Eye (tissue), 1 donor: ENCODE measurements around the gene CEP78.
A peak's percentile ranks its signal among the peaks of the same experiment; 100 is the strongest.

Experiments
- DNase-seq: peaks from one replicate; pipeline ENCODE4 v3.0.0-alpha.2; 2015

Gene CEP78

GRCh38 chr9:78291240-78291925 lies 55.5 kb downstream of the CEP78 start:
- DNase-seq = peak; percentile 35

- DNase-seq = no peak
These were observed 56.2 kb downstream of the CEP78 start for GRCh38 chr9:78292026-78292425.

- DNase-seq = no peak
These were observed 57.0 kb downstream of the CEP78 start for GRCh38 chr9:78292716-78293497.

DNA sequence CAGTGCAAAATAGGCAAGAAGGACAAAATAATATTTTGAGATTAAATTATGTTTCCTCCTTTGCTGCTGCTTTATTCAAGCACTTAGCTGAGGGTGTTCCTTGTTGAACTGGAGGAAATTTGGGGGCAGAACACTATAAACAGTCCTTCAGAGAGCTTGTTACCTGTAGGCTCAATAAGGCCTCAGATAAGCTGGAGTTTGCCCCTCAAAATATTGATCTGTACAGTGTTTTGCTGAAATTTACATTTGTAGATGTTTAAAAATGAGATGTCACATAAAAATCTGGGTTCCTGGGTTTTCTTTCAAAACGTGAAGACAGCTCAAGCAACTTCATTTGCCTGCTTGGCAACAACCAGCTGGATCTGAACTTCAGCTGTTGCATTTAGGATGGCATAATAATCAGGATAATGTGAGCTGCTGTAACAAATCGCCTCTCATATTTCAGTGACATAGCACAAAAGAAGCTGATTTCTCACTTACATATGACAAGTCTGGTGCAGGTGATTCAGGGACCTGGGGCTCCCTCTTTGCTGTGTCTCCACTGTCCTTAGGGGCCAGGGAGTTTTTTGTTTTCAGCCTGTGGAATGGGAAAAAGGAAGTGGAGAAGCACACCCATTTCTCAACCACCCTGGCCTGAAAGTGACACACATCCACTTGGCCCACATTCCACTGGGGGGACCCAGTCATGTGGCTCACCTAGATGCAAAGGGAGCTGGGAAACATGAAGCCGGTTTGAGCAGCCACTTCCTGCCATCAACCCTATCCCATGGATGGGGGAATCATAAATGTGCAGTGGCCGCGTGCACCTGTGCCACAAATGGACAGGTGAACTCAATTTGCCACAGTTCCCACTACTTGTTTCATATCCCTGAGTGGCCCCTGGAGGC lies 58.7 kb downstream of the CEP78 start:
- no peak for DNase-seq

GRCh38 chr9:78295177-78295575 lies 59.3 kb downstream of the CEP78 start:
- no peak for DNase-seq

- no peak for DNase-seq
These were observed 59.9 kb downstream of the CEP78 start for GRCh38 chr9:78295731-78296130.

DNA sequence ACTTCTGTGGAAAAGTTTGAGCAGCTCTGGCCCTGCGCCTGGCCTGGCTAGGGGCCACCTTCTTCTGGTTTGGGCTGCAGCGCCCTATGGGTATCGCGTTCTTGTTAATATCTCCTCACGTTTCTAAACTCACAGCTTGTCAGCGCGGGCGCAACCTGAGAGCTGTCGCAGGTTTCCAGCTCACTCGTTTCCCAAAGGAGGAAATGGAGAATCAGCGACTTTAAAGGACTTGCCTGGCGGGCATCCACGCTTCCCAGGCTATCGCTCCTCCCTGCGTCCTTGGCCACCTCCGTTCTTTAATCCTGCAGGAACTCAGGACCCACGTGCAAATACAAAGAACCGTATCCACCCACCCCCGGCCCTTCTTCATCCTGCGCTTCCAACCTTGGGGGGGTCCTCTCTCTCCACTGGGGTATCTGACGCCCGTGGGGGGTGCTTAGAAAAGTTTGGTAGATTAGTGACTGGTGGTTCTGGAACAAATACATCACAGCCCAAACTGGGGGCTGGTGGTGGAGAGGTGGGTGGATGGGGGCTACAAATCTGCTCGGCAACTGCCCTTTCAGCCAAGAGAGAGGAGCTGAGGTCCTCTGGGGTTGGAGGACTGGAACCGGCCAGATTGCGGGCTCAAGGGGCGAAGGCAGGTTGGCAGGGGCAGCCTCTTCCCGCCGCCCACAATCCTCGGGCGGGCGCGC lies 60.5 kb downstream of the CEP78 start:
- peak; percentile 82 for DNase-seq

- DNase-seq = peak; percentile 97
These were observed 61.2 kb downstream of the CEP78 start, which contains the start of gene PSAT1 for GRCh38 chr9:78296893-78297671. Gene PSAT1 (plus strand): TSS chr9:78297125. CDS start chr9:78297211, 86 bp downstream.

GRCh38 chr9:78297672-78297961 lies 61.7 kb downstream of the CEP78 start:
- DNase-seq = peak; percentile 83

GRCh38 chr9:78298046-78298765 lies 62.3 kb downstream of the CEP78 start:
- peak; percentile 59 for DNase-seq

DNA sequence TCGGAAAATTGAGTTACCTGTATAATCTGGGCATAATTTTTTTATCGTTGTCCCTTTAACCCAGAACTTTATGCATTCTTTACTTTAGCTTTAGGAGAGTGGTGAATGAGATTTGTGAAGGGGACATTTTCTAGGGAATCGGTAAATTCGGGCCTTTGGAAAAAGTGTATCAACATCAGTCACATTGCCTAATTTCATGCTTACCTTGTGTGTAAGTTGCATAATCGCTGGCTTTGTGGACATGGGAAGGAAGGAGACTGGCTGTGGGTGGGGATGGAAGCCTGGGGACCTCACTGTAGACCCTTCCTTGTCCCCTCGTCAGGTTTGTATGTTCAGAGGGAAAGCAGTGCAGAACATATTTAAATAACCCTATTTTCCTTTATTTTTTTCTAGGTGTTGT lies 64.3 kb downstream of the CEP78 start:
- no peak for DNase-seq

DNA sequence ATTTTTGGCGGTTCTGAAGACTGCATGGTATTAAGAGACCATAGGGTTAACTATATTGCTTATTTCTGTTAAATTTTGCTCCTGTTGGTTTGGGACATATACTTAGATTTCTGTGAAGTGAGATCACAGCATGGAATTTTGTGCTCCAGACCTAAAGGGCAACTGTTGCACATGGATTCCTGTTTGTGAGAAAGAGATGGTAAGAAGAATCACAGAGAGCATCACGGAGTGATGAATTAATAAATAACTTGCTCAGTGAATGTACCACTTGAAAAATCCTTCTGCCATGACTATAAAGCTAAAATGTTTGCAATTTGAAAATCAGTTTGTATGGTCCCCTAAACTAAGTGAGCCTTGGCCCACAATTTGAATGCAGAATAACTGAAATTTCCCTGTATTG lies 65.6 kb downstream of the CEP78 start:
- DNase-seq = no peak

DNA sequence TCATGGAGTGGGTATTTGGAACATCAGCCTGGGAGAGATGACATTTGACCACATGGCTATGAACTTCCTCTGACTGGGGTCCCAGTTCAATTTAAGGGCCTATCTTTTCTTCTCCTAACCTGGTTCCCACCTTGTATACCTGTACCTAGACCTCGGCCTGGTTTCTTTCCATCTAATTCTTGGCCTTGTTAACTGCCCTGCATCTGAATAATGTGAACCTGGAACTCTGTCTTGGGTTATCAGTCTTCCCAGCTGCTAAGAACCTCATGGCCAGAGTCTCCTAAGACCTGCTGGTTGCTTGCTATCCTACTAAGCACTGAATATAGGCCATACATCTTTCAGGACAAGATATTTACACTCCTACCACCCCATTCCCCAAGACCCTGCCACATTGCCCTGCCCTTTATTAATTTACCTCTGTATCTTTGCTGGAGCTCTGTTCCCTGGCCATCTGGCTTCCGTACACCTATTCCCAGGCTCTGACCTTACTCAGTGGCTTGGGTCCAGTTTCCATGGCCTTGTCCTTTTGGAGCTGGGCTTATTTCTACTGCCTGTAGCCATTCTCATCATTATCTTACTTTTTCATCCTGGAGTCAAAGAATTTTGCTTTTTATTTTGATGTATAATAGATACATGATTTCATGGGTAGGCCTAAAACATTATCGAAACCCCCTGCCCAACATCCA lies 67.6 kb downstream of the CEP78 start:
- DNase-seq = no peak

GRCh38 chr9:78304357-78304756 lies 68.5 kb downstream of the CEP78 start:
- DNase-seq = no peak

DNA sequence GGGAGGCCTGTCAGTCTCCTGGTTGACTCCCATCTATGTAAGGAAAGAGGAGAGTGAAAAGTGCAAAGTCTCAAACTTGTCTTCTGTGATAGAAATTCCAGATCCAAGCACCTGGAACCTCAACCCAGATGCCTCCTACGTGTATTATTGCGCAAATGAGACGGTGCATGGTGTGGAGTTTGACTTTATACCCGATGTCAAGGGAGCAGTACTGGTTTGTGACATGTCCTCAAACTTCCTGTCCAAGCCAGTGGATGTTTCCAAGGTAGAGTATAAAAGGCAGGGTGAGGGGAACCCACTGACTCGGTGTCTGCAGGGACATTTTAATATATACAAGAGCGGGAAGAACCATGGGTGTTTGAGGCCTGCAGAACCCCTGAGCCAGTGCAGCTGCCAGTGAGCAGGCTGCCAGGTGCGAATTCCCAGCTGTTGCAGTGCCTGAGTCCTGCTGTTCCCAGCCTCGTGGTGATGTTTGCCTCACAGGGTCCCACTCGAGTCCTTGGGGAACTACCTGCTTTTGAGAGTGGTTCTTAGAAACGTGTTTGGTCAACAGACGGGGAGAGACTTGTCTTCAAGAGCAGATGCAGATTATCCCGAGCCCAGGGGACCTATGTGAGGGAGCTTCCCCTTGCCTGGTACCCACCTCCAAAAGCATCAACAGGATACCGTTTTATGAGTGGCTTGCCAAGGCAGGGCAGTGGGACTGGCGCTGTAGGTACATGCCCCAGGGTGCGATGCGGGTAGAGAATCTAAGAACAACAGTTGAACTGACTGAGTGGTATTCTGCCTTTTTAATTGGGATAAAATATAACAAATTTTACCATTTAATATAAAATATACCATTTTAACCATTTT lies 70.6 kb downstream of the CEP78 start:
- DNase-seq = no peak

DNA sequence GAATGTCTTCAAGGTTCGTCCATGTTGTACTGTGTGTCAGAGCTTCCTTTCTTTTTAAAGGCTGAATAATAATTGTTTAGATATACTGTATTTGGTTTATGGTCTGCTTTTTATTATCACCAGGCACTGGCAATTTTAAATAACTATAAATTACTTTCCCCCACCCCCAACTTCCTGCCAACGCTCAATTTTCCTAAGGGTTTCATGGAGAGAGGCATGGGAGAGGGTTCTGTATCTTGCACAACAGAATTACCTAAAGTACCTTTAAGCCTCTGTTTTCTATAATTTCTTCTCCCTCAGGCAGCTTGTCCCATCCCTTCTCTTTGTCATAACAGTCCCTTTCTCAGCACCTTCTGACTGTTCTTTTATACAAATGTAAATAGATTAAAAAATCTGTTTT lies 71.5 kb downstream of the CEP78 start:
- no peak for DNase-seq

GRCh38 chr9:78309066-78309465 lies 73.2 kb downstream of the CEP78 start:
- DNase-seq = no peak

GRCh38 chr9:78311075-78311474 lies 75.2 kb downstream of the CEP78 start:
- DNase-seq = no peak

- DNase-seq = no peak
These were observed 76.1 kb downstream of the CEP78 start for GRCh38 chr9:78311886-78312524.
